ENCODE results near the gene STIM1.
"Not testable (repeated sequence)": the region's sequence is repeated elsewhere in the genome, so short reads cannot be mapped to it uniquely, and the experiment has no call there.

STIM1 gene

GRCh38 chr11:4130219-4130618 is 274.8 kb downstream of the STIM1 start:
- not testable (repeated sequence) for DNase-seq

GRCh38 chr11:4134806-4135205 is 279.3 kb downstream of the STIM1 start:
- DNase-seq = no peak

GRCh38 chr11:4138497-4138896 is 283.0 kb downstream of the STIM1 start:
- no peak for DNase-seq

GRCh38 chr11:4140067-4140636 is 284.7 kb downstream of the STIM1 start:
- no peak for DNase-seq

Data from CD4-positive, alpha-beta T cell treated with Interleukin-1 beta for 1 hour (primary cell).